NCI-H2227 treated with DMSO at 0.1 percent for 48 hours (cell line): ENCODE results near the gene PSMB9.

Experiments
- DNase-seq: peaks from one replicate; lab custom pipeline; 2025; lab: John Stamatoyannopoulos, UW

The PSMB9 gene

DNA sequence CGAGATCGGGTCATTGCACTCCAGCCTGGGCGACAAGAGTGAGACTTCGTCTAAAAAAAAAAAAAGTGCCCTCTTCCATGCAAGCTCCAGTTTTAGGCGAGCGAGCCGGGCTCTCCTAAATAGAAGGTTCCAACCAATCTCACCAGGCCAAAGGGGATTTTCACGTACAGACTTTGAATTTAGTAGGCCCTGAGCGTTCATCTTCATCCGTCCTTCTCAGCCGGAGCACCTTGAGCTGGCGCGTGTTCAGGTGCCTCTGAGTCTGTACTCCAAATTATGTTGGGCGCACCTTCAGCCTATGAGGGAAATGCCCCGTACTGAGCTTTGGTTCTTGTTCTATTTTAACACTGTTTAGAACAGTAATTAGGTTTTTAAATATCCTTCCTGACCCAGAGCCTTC is 14.6 kb upstream of the PSMB9 start:
- DNase-seq, result no peak

DNA sequence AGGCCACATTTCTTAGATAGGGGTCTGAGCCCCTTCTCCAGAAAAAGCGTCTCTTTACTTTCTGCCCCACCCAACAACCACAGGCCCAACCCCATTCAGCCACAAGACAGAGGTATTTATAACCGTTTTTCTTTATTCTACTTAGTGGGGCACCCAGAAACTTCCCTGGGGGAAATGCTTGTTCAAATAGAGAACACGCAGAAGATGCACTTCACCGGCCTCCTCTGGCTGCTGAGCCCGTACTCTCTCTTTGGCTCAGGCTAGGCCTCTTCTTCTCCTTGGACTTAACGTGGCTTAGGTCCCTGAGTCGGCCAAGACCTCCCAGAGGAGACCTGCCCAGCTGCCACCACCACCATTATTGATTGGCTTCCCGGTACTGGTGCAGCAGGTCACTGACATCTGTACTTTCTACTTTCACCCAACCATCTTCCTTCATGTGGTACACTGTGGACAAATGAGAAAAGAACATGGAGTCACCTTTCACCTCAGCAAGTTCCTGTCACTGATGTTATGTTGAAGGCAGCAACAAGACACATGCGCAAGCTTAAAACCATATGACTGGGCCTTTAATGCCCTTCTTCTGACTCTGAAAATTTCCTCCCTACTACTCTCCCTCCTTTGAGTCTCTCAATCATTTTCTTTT is 13.3 kb upstream of the PSMB9 start:
- DNase-seq, result no peak

DNA sequence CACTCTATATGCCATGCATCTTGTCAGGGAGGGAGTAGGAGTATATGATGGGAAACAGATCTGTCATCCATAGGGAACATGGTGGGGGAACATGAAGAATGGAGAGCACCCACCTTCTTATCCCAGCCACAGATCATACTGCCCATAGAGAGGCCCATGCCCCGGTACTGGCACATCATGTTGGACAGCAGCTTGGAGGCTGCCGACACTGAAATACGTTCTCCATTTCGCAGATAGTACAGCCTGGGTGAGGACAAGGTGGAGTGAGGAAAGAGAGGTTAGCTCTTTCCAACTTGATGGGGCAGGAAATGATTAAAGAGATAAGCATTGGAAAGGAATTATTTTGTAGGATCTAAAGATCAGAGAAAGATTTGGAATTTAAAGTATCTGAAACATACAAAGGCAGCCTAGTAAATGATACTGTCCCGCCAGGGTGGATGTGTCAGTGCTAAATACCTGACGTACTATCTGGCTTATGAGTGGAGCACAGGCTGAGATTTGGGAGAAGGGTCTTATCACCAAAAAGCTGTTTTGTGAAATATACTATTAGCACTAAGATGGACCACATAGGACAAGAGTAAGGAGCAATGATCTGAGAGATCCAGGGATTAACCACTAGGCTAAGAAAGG is 11.9 kb upstream of the PSMB9 start:
- no peak for DNase-seq

DNA sequence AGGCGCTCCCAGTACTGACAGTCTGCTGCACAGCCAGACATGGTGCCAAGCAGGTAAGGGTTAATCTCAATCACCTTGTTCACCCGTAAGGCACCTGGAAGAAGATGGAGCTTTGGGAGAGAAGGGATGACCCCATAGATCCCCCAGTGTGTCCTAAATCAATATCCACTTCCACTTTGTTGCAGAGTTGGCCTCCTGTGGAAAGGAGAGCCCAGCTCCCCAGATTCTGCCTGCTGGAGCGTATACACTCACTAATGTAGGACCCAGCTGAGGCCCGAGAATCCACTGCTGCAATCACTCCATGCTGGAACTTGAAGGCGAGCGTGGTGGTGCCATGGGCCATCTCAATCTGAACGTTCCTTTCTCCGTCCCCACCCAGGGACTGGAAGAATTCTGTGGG is 11.3 kb upstream of the PSMB9 start:
- no peak for DNase-seq

DNA sequence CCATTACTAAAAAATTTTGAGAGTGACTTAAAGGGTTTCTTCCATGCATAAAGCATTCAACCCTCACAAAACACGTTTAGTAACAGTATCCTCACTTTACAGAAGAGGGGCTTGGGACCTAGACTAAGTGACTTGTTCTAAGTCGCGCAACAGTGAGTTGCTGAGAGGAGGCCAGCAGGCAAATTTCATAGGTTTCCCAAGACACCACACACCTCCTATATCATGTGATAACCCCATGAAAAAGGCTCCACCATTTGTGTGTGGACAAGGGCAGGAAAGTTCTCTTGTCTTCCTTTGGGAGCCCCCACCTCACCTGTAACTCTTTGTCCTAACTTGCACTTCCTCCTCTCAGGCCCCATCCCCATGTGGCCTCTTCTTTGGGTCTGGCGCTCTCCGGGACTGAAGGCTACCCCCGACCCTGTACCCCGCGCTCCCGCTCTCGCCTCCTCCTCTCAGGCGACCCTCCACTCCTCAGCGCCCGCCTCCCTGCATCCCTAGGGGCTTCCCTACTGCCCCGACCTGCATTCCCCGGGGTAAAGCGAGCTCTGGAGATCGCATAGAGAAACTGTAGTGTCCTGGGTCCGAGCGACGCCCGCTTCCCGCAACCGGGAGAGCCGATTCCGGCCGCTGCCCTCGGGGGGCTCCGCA is 10.5 kb upstream of the PSMB9 start:
- DNase-seq, result peak; percentile 16

DNA sequence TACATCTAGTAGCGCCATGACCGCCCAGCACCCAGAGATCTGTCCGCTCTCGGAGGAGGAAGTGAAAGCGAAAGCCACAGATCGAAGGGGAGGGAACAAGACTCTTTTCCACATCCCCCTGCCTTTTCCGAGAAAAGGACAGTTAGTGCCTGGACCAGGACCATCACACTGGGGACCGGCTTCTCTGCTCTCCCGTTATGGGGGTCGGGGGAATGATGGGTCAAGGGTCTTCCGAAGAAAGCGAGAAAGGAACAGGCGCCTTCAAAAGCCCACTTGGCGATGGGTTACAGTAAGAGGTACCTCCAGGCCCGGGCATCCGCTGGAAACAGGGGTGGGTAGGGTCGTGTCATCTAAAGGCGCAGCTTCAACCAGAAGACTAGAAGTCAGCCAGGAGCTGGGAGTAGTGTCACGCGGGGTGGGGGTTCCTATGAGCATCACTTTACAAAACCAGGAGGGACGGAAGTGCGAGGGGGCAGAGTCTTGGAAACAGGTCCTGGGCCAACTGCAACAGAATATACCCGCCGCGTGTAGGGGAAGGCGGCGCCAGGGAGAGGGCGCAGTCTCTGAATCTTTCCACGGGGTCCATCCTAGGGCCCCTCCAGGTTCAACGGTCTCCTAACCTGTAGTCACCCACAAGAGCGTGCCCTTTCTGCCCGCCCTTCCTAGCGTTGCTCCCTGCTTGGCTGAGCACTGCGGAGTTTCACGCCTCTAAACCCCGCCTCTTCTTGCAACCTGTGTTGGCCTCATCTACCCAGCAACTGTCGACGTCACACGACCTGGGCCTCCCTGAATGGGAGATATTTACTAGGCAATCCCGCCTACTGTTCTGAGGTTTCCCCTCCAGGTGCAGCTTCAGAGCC is 9.8 kb upstream of the PSMB9 start, which contains the start of gene PSMB8:
Gene PSMB8, minus strand, starts transcription at position 69 of the 860 bp plus-strand sequence. Its CDS starts 51 bp downstream, at position 18.
- DNase-seq, result peak; percentile 93

DNA sequence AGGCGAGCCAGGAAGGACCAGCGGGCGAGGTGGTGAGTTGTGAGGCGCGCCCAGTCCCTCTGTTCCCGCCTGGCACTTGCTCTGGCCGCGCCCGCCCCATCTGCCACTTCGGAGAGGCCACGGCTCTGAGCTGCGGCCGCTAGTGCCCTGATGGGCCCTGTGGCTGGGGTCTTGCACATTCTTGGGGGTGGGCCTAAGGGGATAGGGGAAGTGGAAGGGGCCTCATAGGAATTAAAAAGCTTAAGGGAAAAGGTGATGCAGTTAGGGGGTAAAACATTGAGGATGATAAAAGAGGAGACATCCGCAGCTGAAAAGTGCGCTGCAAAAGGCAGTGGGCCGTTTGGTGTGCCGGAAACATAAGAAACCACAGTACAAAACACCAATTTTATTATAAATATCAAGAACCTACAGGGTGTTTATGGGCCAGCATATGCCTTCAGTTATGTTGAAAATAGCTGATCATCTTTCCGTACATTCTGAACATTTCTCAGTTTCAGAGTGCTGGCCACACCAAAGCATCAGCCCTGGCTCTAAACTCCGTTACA is 9.1 kb upstream of the PSMB9 start:
- no peak for DNase-seq

DNA sequence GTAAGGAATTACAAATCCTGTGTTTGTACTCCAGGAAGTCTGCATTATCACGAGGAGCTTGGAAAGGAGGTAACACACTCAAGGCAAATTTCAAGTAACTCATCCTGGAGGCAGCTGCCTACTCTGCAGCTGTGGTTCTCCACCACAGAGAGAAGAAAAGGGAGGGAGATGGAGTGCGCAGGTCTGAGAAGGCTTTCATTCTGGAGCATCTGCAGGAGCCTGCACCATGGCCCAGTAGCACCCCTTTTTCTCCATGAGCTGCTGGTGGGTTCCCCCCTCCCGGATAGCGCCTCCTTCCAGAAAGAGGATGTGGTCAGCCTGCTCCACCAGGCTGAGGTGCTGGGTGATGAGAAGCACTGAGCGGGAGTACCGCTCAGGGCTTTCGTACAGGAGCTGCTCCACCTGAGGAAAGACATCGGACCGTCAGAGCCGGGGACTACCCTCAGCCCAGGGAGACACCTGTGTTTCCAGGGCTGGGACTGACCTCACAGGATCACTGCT is 8.6 kb upstream of the PSMB9 start:
- DNase-seq, result no peak

DNA sequence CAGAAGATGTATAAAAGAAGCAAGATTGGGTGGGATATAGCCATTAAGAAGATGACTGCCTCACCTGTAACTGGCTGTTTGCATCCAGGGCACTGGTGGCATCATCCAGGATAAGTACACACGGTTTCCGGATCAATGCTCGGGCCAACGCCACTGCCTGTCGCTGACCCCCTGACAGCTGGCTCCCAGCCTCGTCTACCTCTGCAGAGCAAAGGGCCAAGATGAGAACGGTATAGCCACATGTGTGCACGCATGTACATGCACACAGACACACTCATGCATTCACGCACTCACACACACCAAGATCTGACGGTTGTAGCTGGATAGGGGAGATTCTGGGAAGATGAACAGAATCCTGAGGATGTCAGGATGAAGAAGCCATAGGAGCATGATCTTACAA is 7.0 kb upstream of the PSMB9 start:
- no peak for DNase-seq

DNA sequence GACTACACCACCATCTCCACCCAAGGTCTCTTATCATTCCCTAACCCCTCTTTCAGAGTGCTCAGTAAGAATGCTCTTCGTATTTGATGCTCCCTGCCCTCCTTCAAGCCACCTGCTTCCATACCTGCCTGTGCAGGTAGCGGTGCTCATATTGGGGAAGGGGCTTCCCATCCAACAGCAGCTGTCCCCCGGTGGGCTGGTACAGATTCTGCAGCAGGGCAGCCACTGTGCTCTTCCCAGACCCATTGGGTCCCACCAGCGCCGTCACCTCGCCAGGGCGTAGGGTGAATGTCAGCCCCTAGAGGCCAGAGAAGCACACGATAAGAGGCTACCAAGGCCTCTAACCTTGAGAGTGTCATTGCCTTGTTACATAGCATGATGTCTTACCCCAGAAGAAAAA is 6.2 kb upstream of the PSMB9 start:
- DNase-seq, result no peak

DNA sequence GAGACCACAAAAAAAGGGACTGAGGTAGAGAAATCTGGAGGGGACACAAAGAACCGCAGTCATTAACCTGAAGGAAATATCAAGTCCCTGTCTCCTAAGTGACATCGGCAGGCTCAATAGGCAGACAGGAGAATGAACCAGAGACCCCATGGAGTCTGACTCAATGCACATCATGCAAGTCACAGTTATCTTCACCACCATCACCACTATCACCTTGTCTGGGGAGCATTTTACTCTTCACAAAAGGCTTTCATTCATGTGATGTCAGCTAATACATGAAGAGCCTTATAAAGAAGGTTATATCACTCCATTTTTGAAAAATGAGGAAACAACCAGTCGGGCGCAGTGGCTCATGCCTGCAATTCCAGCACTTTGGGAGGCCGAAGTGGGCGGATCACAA is 4.9 kb upstream of the PSMB9 start:
- no peak for DNase-seq

DNA sequence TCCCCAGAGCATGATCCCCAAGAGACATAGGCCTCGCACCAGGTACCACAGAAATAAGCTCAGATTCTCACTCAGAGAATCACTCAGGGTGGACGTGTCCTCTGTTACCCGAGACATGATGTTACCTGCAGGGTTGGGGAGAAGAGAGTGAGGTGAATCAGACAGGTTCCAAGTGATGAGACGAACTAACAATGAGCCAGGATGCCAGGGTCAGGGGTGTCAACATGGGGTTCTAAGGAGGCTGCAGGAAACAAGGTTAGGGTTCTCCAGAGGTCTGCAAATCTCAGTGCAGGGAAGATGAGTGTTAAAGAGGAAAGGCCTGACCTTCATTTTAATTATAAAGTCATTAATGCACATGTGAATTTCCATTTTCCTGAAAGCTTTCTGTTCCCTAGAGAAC is 3.0 kb upstream of the PSMB9 start:
- no peak for DNase-seq

DNA sequence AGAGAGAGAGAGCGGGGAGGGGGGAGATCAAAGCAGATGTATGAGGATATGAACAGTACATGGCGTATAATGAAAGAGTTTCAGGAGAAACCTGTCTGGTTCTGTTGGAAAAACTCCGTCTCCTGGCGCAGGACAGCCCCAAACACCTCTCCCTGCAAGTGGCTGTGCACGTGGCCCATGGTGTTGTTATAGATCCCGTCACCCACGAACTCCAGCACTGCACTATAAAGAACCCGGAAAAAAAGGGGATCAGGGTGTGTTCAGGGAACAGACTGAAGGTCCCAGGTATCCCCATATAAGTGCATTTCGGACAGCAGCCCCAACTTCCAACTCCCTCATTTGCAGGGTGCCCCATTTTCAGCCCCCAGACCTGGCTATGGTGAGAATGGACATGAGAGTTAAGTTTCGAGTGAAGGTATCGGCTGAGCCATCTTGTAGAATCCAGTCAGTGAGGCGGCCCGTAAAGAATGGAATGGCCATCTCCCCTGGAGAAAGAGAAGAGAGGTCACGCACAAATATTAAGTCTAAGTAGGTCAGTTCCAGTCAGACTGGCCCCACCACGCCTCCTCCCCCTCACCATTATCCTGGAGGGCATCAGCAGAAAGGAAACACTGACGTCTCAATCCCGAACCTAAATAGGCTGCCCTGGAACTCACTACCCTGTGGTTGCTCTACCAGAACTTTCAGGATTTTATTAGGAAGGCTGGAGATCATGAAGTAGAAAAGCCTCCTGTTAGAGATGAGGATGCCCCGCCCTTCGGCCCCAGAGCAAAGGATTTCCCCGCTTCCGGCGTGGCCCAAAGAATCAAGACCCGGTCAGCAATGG is 1.8 kb upstream of the PSMB9 start:
- no peak for DNase-seq

DNA sequence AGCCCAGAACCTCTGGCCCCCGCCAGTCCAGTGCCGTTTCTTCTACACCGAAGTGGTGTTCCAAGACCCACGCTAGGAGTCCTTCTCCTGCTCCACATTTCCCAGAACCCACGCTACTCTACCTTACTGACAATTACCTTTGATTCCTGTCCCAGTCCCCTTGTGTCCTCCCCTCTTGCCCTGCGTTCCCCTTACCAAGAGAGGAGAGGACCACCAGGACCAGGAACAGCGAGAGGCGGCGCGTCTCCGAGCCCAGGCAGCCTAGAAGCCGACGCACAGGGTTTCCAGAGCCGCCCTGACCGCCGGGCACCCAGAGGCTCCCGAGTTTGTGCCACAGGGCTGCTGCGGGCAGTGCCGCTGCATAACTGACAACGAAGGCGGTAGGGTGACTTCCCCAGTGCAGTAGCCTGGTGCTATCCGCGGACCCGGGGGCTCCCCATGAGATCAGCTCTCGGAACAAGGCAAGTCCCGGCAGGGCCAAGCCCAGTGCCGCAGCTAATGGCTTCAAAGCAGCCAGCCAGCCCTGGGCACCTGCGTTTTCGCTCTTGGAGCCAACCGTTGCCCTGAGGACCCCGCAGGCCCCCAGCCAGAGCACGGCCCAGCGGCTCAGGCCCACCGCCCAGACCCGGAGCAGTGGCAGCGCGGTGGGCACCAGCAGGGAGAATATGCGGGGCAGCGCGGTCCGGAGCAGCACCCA is 1.0 kb upstream of the PSMB9 start:
- DNase-seq, result no peak

DNA sequence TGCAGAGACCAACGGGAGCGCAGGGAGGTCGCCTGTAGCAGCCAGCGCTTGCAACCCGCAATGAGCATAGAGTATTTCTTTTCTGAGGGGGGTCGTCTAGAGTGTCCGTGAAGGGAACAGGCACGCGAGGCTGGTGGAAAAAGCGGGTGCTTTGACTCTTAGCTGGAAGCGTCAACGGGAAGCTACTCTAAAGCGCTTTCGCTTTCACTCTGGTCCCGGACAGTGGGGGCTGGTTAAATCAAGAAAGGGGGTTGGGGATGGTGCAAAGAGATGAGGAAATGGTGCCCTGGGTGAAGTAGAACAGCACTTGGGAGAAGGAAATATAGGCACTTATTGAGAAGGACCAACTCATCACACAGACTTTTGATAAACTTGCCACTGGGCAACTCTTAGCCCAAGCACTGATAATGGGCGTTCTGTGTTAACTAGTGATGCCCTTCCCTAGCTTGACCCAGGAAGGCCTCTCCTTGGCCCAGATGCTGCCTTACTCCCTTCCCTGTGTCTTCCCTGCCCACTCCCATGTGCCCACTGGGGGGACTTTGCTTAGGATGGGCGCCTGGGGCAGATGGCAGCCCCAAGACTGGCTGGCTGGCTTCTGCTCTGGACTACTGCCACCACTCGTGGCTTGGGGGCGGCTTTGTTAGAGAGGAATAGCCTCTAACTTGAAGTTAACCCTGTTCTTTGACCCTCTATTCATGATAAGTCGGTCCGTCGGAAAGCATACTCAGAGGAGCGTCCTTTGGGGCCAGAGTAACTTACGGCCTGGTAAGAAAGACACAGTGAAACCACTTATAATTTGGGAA is 585 bp downstream of the PSMB9 start:
- DNase-seq, result no peak

DNA sequence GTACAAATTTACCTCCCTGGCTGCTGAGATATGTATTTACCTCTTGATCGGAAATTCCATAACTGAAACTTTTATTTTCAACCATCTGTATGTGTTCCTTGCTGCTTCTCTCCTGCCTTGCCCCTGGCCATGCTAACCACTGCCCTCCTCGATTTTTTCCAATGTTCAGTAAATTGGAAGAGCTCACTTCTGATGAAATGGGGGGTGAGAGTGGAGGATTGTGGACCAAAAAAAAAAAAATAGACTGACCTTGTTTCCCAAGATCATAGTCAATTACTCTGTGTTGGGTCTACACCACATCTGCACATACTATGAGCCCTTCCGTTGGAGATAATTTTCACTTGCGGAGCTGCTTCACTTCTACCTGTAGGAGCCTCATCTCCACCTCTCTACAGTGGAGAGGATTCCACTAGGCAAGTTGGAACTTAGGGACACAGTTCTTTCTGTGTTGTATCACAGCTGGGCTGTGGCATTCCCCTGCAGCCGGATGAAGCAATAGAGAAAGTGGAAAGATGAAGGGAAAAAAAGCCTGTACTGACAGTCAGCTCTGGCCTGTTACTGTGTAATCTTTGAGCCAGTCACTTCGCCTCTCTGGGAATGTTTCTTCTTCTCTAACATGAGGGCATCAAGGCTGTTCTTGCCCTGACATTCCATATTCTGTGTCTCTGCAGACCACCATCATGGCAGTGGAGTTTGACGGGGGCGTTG is 1.6 kb downstream of the PSMB9 start:
- DNase-seq, result no peak

DNA sequence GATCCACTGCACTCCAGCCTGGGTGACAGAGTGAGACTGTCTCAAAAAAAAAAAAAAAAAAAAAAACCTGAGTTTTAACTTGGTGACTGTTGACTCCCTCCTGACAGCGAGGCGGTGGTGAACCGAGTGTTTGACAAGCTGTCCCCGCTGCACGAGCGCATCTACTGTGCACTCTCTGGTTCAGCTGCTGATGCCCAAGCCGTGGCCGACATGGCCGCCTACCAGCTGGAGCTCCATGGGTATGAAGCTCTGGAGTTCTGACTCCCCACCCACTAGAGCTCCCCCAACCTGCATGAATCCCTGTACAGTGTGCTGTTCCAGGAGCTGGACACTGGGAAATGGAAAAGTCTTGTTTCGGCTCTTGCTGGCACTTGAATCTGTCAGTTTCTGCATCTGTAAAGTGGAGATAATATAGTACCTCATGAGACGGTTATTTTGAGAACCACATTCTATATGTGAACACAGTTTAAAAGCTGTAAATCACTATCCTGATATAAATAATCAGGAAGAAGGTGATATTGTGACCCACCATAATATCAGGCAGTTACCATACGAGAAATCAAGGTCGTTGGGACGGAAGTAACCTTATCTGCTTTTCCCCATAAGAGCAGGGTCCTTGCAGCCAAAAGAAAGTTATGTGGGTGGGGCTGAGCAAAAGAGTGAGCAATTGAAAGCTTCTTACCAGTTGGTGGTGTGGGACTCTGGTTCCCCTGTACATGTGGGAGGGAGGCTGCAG is 3.3 kb downstream of the PSMB9 start:
- no peak for DNase-seq

DNA sequence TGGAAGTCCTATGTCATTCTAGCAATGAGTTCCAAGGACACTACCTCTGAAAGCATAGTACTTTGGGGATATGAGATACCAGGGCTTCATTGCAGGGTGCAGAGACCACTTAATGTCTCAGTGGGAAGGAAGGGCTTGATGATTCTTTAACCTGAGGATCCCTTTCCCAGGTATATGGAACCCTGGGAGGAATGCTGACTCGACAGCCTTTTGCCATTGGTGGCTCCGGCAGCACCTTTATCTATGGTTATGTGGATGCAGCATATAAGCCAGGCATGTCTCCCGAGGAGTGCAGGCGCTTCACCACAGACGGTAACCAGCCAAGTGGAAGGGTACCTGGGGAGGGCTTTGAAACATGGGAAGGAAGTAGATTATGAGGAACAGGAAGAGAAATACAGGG is 4.2 kb downstream of the PSMB9 start:
- no peak for DNase-seq
